Activated B cell treated with CpG ODN at 0.5 μM for 24 hours (primary cell): ENCODE measurements around the gene C5. TPM values are rescaled to one million over a fixed set of nuclear protein-coding genes. Genes with fewer than 3 reads are reported as not detected.

Experiments
- ATAC-seq: fragments of 200-7000 bp; cut with Tn5 transposase; one replicate; pipeline ENCODE4 v1.10.0; 2021; ENCODE audit warnings: low read depth, mild to moderate bottlenecking, moderate library complexity
- CTCF ChIA-PET: fragments of 350-600 bp; sonication (Branson Sonifier 250); formaldehyde crosslinking; loops from one replicate; lab custom pipeline; 2021; ENCODE audit warnings: antibody characterized with exemption; lab: Charles Lee
- POLR2A ChIA-PET: fragments of 350-600 bp; sonication (Branson Sonifier 250); formaldehyde crosslinking; loops from one replicate; lab custom pipeline; 2021; ENCODE audit warnings: antibody characterized with exemption; lab: Charles Lee
- DNase-seq: peaks from one replicate; pipeline ENCODE4 v3.0.0; 2022
- H3K27ac Mint-ChIP-seq: one replicate; pipeline ENCODE4 v1.8.0; 2020; ENCODE audit warnings: mixed read lengths
- H3K27me3 Mint-ChIP-seq: one replicate; pipeline ENCODE4 v1.8.0; 2021; ENCODE audit warnings: mixed read lengths
- H3K36me3 Mint-ChIP-seq: one replicate; pipeline ENCODE4 v1.8.0; 2021; ENCODE audit warnings: low read depth, mixed read lengths
- H3K4me1 Mint-ChIP-seq: one replicate; pipeline ENCODE4 v1.8.0; 2021; ENCODE audit warnings: mixed read lengths
- H3K4me3 Mint-ChIP-seq: one replicate; pipeline ENCODE4 v1.8.0; 2020; ENCODE audit warnings: mild to moderate bottlenecking, mixed read lengths
- H3K9me3 Mint-ChIP-seq: one replicate; pipeline ENCODE4 v1.8.0; 2020; ENCODE audit warnings: mixed read lengths
- intact Hi-C: fragments of 100-400 bp; cut with micrococcal nuclease; formaldehyde crosslinking; loops from one replicate; pipeline ENCODE4 v1.15.1; 2024
- total RNA-seq: library from RNA; stranded (reverse); gene quantifications from 2 replicates; pipeline ENCODE4 v1.2.3, GENCODE V29; 2022
- TF ChIP-seq, protein P1 (sequence below): fragments of 200-600 bp; IDR thresholded peaks from one replicate; pipeline ENCODE4 v1.8.0; 2022; ENCODE audit warnings: antibody characterized with exemption, mild to moderate bottlenecking

C5 gene
- total RNA-seq, 1 donor from 2014 or later: 3.5 TPM

- ATAC-seq (peak; percentile 67), DNase-seq (no peak)
- CTCF ChIA-PET: interaction anchor here (1.1 to 2.5 kb wide), 3 partner anchors 9 to 17 kb away, joined by 4 to 14 read pairs (median 5); no protein-coding TSS in a partner anchor
- Mint-ChIP-seq H3K4me1 (peaks cover 93% of the 10 kb centered on the region), H3K27ac (peak overlapping the region; percentile 99), H3K9me3 (no peaks in the 10 kb centered on the region), H3K36me3 (peaks cover 89% of the 10 kb centered on the region), H3K27me3 (no peaks in the 10 kb centered on the region), H3K4me3 (peak overlapping the region; percentile 87)
- POLR2A ChIA-PET: interaction anchor here (0.7 to 9.1 kb wide), 9 partner anchors 10 to 45 kb away, joined by 3 to 179 read pairs (median 8); partner anchors contain the start of gene PHF19
- intact Hi-C loops: loop anchor here (1.0 kb wide), 2 partner anchors 11 to 16 kb away; no protein-coding TSS in a partner anchor
- TF ChIP-seq, protein P1, sequence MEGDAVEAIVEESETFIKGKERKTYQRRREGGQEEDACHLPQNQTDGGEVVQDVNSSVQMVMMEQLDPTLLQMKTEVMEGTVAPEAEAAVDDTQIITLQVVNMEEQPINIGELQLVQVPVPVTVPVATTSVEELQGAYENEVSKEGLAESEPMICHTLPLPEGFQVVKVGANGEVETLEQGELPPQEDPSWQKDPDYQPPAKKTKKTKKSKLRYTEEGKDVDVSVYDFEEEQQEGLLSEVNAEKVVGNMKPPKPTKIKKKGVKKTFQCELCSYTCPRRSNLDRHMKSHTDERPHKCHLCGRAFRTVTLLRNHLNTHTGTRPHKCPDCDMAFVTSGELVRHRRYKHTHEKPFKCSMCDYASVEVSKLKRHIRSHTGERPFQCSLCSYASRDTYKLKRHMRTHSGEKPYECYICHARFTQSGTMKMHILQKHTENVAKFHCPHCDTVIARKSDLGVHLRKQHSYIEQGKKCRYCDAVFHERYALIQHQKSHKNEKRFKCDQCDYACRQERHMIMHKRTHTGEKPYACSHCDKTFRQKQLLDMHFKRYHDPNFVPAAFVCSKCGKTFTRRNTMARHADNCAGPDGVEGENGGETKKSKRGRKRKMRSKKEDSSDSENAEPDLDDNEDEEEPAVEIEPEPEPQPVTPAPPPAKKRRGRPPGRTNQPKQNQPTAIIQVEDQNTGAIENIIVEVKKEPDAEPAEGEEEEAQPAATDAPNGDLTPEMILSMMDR: no peak
These were observed 129.3 kb downstream of the C5 start for GRCh38 chr9:120920806-120921178.

GRCh38 chr9:120919843-120920805 is 130.0 kb downstream of the C5 start:
- TF ChIP-seq, protein P1: no peak
- no peaks in the 10 kb centered on the region for H3K27me3 Mint-ChIP-seq
- CTCF ChIA-PET: interaction anchor here (0.9 to 2.5 kb wide), 4 partner anchors 9 to 16 kb away, joined by 3 to 14 read pairs (median 4); no protein-coding TSS in a partner anchor
- no peaks in the 10 kb centered on the region for H3K9me3 Mint-ChIP-seq
- H3K36me3 Mint-ChIP-seq: peaks cover 91% of the 10 kb centered on the region
- no peak for ATAC-seq
- H3K27ac Mint-ChIP-seq: peak overlapping the region; percentile 99
- peaks cover 90% of the 10 kb centered on the region for H3K4me1 Mint-ChIP-seq
- H3K4me3 Mint-ChIP-seq: peak overlapping the region; percentile 87
- DNase-seq: no peak
- intact Hi-C loops: loop anchor here (1.0 kb wide), 1 partner anchor 11 kb away; no protein-coding TSS in a partner anchor
- POLR2A ChIA-PET: interaction anchor here (0.6 to 9.1 kb wide), 11 partner anchors 10 to 1905 kb away, joined by 3 to 179 read pairs (median 7); partner anchors contain the start of gene PHF19

DNA sequence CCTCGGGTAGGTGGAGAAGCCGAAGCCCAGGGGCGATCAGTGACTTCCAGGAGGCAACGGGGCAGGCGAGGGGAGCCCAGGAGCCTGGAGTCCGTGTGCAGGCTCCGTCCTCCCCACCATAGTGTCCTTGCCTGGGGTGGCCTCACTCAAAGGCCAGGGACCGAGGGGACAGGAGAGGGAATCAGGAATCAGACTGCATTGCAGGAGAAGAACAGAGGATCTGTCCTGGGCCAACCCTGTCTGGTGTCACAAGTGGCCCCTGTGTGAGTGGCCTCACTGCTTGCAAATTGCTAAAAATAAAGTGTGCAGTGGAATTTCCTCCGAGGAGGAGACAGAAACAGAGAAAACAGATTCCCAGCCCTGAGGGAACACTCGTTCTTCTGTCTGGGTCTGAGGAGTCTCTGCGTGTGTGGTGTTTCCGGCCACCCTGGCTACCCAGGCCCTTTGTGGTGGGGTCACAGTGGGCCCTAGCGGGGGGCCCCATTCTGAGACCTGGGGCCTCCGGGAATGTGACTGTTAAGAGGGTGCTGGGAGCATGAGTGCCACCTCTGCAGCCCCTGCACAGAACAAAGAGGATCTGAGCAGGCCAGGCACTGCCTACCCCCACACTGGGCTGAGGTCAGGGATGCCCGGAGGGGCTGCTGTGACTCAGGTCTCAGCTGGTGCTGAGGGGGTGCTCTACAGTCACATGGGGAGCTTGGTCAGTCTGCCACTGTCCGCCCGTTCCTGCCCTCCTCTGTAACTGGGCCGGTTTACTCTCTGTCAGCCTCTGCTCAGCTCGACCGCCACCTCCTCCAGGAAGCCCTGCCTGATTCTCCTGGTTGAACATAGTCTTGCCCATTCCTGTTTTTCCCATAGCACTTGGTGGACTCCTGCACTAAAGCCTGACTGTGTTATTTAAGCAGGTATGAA is 130.9 kb downstream of the C5 start:
- ATAC-seq (no peak), DNase-seq (no peak)
- peak overlapping the region; percentile 99 for H3K27ac Mint-ChIP-seq
- H3K36me3 Mint-ChIP-seq: peaks cover 91% of the 10 kb centered on the region
- no peaks in the 10 kb centered on the region for H3K9me3 Mint-ChIP-seq
- TF ChIP-seq, protein P1: no peak
- ChIA-PET POLR2A (interaction anchor here (0.8 to 9.1 kb wide), 5 partner anchors 9 to 25 kb away, joined by 7 to 179 read pairs (median 86); no protein-coding TSS in a partner anchor), CTCF (interaction anchor here (0.9 to 1.1 kb wide), 2 partner anchors 10 to 12 kb away, joined by 3 to 4 read pairs; no protein-coding TSS in a partner anchor)
- peak overlapping the region; percentile 87 for H3K4me3 Mint-ChIP-seq
- no peaks in the 10 kb centered on the region for H3K27me3 Mint-ChIP-seq
- H3K4me1 Mint-ChIP-seq: peaks cover 81% of the 10 kb centered on the region
- intact Hi-C loops: no loop called here

DNA sequence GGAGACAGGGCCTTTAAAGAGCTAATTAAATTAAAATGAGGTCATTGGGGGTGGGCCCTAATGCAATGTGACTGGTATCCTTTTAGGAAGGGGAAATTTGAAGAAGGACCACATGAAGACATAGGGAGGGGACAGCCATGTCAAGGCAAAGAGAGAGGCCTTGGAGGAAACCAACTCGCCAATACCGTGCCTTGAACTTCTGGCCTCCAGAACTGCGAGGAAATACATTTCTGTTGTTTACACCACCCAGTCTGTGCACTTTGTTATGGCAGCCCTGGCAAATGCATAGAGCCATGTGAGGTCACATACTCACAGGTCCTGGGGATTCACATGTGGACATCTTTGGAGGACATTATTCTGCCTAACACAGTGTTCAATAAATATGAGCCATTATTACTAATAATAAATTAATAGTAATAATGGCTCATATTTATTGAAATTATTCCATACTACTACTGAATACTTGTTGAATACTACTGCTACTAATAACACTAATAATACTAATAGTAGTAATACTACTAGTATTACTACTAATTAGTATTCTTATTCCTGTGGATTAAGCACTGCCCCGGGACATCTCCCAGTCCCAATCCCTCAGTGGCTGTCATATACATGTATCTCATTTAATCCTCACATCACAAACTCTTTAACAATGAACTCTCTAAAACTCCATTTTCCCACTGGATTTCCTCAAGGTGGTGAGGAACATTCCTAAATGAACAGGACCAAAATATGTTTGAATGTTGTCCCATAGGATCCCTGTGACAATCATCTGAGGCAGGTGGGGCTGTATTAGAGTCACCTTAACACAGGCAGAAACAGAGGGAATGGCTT is 131.9 kb downstream of the C5 start:
- ChIA-PET CTCF (no interaction called here), POLR2A (interaction anchor here (1.0 to 1.6 kb wide), 4 partner anchors 11 to 28 kb away, joined by 3 to 9 read pairs (median 3); no protein-coding TSS in a partner anchor)
- intact Hi-C loops: no loop called here
- Mint-ChIP-seq H3K4me1 (peaks cover 71% of the 10 kb centered on the region), H3K27ac (no peak overlapping the region), H3K27me3 (no peaks in the 10 kb centered on the region), H3K36me3 (peaks cover 91% of the 10 kb centered on the region), H3K9me3 (no peaks in the 10 kb centered on the region), H3K4me3 (peak overlapping the region; percentile 46)
- DNase-seq (no peak), ATAC-seq (no peak)
- TF ChIP-seq, protein P1: no peak
